Calu3 (cell line): ENCODE data around the gene GRIK2. TPM values are rescaled to one million over a fixed set of nuclear protein-coding genes. Genes with fewer than 3 reads are reported as not detected.

ENCODE experiments used
- BruUV-seq: library from RNA; stranded (reverse); fragments of 400-500 nt; replicated peaks from 2 replicates; lab custom pipeline; 2021; lab: Mats Ljungman, UMichigan
- CTCF ChIA-PET: fragments of 300-600 bp; sonication (Branson Sonifier 250); formaldehyde crosslinking; loops from one replicate; lab custom pipeline; 2022; ENCODE audit warnings: antibody characterized with exemption; lab: Charles Lee
- DNase-seq: peaks from one replicate; pipeline ENCODE4 v3.0.0; 2022
- H3K27ac Mint-ChIP-seq: one replicate; pipeline ENCODE4 v1.8.0; 2022; ENCODE audit warnings: mixed read lengths; ENCODE audit not compliant: unreplicated experiment
- H3K27me3 Mint-ChIP-seq: one replicate; pipeline ENCODE4 v1.8.0; 2022; ENCODE audit warnings: mixed read lengths; ENCODE audit not compliant: unreplicated experiment
- H3K36me3 Mint-ChIP-seq: one replicate; pipeline ENCODE4 v1.8.0; 2022; ENCODE audit warnings: mild to moderate bottlenecking, moderate library complexity, mixed read lengths; ENCODE audit not compliant: insufficient read depth, unreplicated experiment
- H3K4me1 Mint-ChIP-seq: one replicate; pipeline ENCODE4 v1.8.0; 2022; ENCODE audit warnings: mild to moderate bottlenecking, low read depth, mixed read lengths; ENCODE audit not compliant: unreplicated experiment
- H3K4me3 Mint-ChIP-seq: one replicate; pipeline ENCODE4 v1.8.0; 2022; ENCODE audit warnings: mild to moderate bottlenecking, low read depth, moderate library complexity, mixed read lengths; ENCODE audit not compliant: unreplicated experiment
- H3K9me3 Mint-ChIP-seq: one replicate; pipeline ENCODE4 v1.8.0; 2022; ENCODE audit warnings: low read depth, mixed read lengths; ENCODE audit not compliant: unreplicated experiment
- CTCF ChIP-seq: fragments of 200-600 bp; IDR thresholded peaks from one replicate; pipeline ENCODE4 v1.8.0; 2022; ENCODE audit warnings: antibody characterized with exemption; ENCODE audit not compliant: unreplicated experiment
- intact Hi-C: fragments of 100-400 bp; cut with micrococcal nuclease; formaldehyde crosslinking; loops from one replicate; pipeline ENCODE4 v1.10.0; 2022; ENCODE audit not compliant: unreplicated experiment
- total RNA-seq: library from RNA; stranded (reverse); gene quantifications from 2 replicates; pipeline ENCODE4 v1.2.3, GENCODE V29; 2022

GRIK2 gene
- total RNA-seq, 1 experiment from 2014 or later, result 3.3 TPM

GRCh38 chr6:101477436-101477835 lies 83.9 kb downstream of the GRIK2 start:
- intact Hi-C loops, result no loop called here
- no peaks in the 10 kb centered on the region for H3K27me3 Mint-ChIP-seq
- CTCF ChIA-PET, result no interaction called here
- no peaks in the 10 kb centered on the region for H3K4me1 Mint-ChIP-seq
- H3K36me3 Mint-ChIP-seq, result no peaks in the 10 kb centered on the region
- H3K9me3 Mint-ChIP-seq, result no peaks in the 10 kb centered on the region
- no peak overlapping the region for H3K27ac Mint-ChIP-seq
- BruUV-seq, result no TSS peak
- no peak overlapping the region for H3K4me3 Mint-ChIP-seq
- no peak for DNase-seq
- TF ChIP-seq CTCF, result no peak

- TF ChIP-seq CTCF, result no peak
- no peaks in the 10 kb centered on the region for H3K4me1 Mint-ChIP-seq
- H3K36me3 Mint-ChIP-seq, result no peaks in the 10 kb centered on the region
- BruUV-seq, result no TSS peak
- intact Hi-C loops, result no loop called here
- no peaks in the 10 kb centered on the region for H3K27me3 Mint-ChIP-seq
- no peak overlapping the region for H3K27ac Mint-ChIP-seq
- DNase-seq, result no peak
- H3K4me3 Mint-ChIP-seq, result no peak overlapping the region
- CTCF ChIA-PET, result no interaction called here
- no peaks in the 10 kb centered on the region for H3K9me3 Mint-ChIP-seq
Measured at GRCh38 chr6:101478891-101479290, 85.4 kb downstream of the GRIK2 start.

- H3K36me3 Mint-ChIP-seq, result no peaks in the 10 kb centered on the region
- no TSS peak for BruUV-seq
- TF ChIP-seq CTCF, result no peak
- no peaks in the 10 kb centered on the region for H3K4me1 Mint-ChIP-seq
- intact Hi-C loops, result no loop called here
- no peaks in the 10 kb centered on the region for H3K27me3 Mint-ChIP-seq
- no peaks in the 10 kb centered on the region for H3K9me3 Mint-ChIP-seq
- CTCF ChIA-PET, result no interaction called here
- no peak overlapping the region for H3K27ac Mint-ChIP-seq
- DNase-seq, result no peak
- H3K4me3 Mint-ChIP-seq, result no peak overlapping the region
Measured at GRCh38 chr6:101482606-101483005, 89.1 kb downstream of the GRIK2 start.

DNA sequence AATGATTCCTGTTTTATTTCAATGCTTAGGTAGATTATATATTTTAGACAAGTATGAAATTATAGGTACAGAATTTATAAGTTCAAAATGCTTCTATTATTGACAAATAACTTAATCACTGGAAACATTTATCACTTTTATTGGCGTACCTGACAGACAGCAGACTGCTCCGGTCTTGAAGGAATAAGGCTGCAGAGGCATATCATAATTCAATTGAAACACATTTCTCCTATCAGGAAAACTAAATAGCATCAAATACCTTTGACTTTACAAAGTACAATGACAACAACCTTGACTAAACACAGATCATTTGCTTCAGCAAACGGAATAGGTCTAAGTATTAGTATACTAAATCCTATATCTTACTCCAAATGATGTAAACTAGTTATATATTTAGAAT lies 91.3 kb downstream of the GRIK2 start:
- no peaks in the 10 kb centered on the region for H3K4me1 Mint-ChIP-seq
- no peak overlapping the region for H3K4me3 Mint-ChIP-seq
- no peak for DNase-seq
- intact Hi-C loops, result no loop called here
- no peak for TF ChIP-seq CTCF
- BruUV-seq, result no TSS peak
- CTCF ChIA-PET, result no interaction called here
- H3K9me3 Mint-ChIP-seq, result no peaks in the 10 kb centered on the region
- no peaks in the 10 kb centered on the region for H3K36me3 Mint-ChIP-seq
- H3K27me3 Mint-ChIP-seq, result no peaks in the 10 kb centered on the region
- H3K27ac Mint-ChIP-seq, result no peak overlapping the region
